HG03520 (cell line): Measurements from ENCODE around the gene LHFPL2.

Experiments used
- ATAC-seq: cut with Tn5 transposase; IDR thresholded peaks from one replicate; pipeline ENCODE4 v1.9.1; 2021; ENCODE audit warnings: mild to moderate bottlenecking, moderate library complexity; ENCODE audit not compliant: unreplicated experiment

Gene LHFPL2

GRCh38 chr5:78597068-78597973 is 51.3 kb downstream of the LHFPL2 start:
- no peak for ATAC-seq

- no peak for ATAC-seq
Observed at GRCh38 chr5:78595458-78595921, 53.1 kb downstream of the LHFPL2 start.

GRCh38 chr5:78594610-78595457 is 53.7 kb downstream of the LHFPL2 start:
- no peak for ATAC-seq

- no peak for ATAC-seq
Observed at GRCh38 chr5:78594021-78594420, 54.6 kb downstream of the LHFPL2 start.

- ATAC-seq = no peak
Observed at GRCh38 chr5:78593465-78593864, 55.1 kb downstream of the LHFPL2 start.

- no peak for ATAC-seq
Observed at GRCh38 chr5:78592735-78593386, 55.7 kb downstream of the LHFPL2 start.

- peak; percentile 55 for ATAC-seq
Observed at GRCh38 chr5:78591972-78592700, 56.4 kb downstream of the LHFPL2 start.

GRCh38 chr5:78591138-78591612 is 57.4 kb downstream of the LHFPL2 start:
- no peak for ATAC-seq

GRCh38 chr5:78589923-78590322 is 58.6 kb downstream of the LHFPL2 start:
- no peak for ATAC-seq

- ATAC-seq = no peak
Observed at GRCh38 chr5:78588507-78588906, 60.1 kb downstream of the LHFPL2 start.

- ATAC-seq = no peak
Observed at GRCh38 chr5:78587775-78588291, 60.7 kb downstream of the LHFPL2 start.

- ATAC-seq = no peak
Observed at GRCh38 chr5:78587081-78587774, 61.3 kb downstream of the LHFPL2 start.

- no peak for ATAC-seq
Observed at GRCh38 chr5:78586251-78586650, 62.3 kb downstream of the LHFPL2 start.

GRCh38 chr5:78578015-78578414 is 70.6 kb downstream of the LHFPL2 start:
- no peak for ATAC-seq

GRCh38 chr5:78577071-78577807 is 71.3 kb downstream of the LHFPL2 start:
- ATAC-seq = no peak

GRCh38 chr5:78576376-78576775 is 72.2 kb downstream of the LHFPL2 start:
- ATAC-seq = no peak

GRCh38 chr5:78574731-78575161 is 73.8 kb downstream of the LHFPL2 start:
- no peak for ATAC-seq

GRCh38 chr5:78574131-78574673 is 74.4 kb downstream of the LHFPL2 start:
- ATAC-seq = no peak
